ENCODE measurements around the gene TJP2.

The TJP2 gene

DNA sequence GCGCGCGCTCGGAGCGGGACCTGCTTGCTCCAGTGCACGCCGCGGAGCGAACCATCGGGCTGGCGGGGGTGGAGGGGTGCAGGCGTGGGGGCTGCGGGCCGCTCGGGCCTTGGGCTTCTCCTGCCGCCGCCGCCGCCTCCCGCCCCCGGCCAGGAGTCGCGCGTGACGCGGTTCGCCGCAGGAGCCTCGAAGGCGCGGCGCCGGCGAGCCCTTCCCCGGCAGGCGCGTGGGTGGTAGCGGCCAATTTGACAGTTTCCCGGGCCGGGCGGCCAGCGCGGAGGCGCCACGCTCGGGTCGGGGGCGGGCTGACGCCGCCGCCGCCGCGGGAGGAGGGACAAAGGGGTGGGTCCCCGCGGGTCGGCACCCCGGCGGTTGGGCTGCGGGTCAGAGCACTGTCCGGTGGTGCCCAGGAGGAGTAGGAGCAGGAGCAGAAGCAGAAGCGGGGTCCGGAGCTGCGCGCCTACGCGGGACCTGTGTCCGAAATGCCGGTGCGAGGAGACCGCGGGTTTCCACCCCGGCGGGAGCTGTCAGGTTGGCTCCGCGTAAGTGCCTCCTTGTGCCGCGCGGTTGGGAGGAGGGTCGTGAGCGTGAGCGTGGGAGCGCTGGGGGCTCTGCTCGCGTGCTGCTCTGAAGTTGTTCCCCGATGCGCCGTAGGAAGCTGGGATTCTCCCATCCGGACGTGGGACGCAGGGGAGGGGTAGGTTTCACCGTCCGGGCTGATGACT lies at the start of gene TJP2 (continued):
- TF ChIP-seq ZNF561 (tag by site-specific recombination; IDR thresholded peaks at IDR 0.05; ENCODE audit: borderline replicate concordance) (no peak), ZNF600 (tag by site-specific recombination; IDR thresholded peaks at IDR 0.05) (peak; percentile 69), ZNF274 (IDR thresholded peaks at IDR 0.05; ENCODE audit: low read length) (no peak), ZNF274 (tag by site-specific recombination; IDR thresholded peaks at IDR 0.05; ENCODE audit: borderline replicate concordance) (no peak), ZNF37A (tag by site-specific recombination; IDR thresholded peaks at IDR 0.05) (no peak), ZSCAN30 (tag by site-specific recombination; IDR thresholded peaks at IDR 0.05) (no peak), ZNF132 (tag by site-specific recombination; IDR thresholded peaks at IDR 0.05; ENCODE audit: borderline replicate concordance) (no peak), OVOL3 (tag by site-specific recombination; IDR thresholded peaks at IDR 0.05) (no peak), ZNF426 (tag by site-specific recombination; IDR thresholded peaks at IDR 0.05) (no peak), YY1 (tag by site-specific recombination; IDR thresholded peaks at IDR 0.05) (no peak), OSR2 (tag by site-specific recombination; IDR thresholded peaks at IDR 0.05) (no peak), KLF9 (tag by site-specific recombination; IDR thresholded peaks at IDR 0.05; ENCODE audit: low read depth) (peak; percentile 57), ZNF701 (tag by site-specific recombination; IDR thresholded peaks at IDR 0.05) (no peak), ZNF645 (tag by site-specific recombination; IDR thresholded peaks at IDR 0.05) (no peak), ZNF391 (tag by site-specific recombination; IDR thresholded peaks at IDR 0.05; ENCODE audit: borderline replicate concordance, low read depth) (no peak), ZNF560 (tag by site-specific recombination; IDR thresholded peaks at IDR 0.05; ENCODE audit: borderline replicate concordance) (no peak), ZNF221 (tag by site-specific recombination; IDR thresholded peaks at IDR 0.05; ENCODE audit: borderline replicate concordance) (no peak), ZNF19 (tag by site-specific recombination; IDR thresholded peaks at IDR 0.05; ENCODE audit: low read depth) (no peak), ZNF184 (tag by site-specific recombination; IDR thresholded peaks at IDR 0.05) (no peak), ZFHX2 (tag by site-specific recombination; conservative IDR thresholded peaks at IDR 0.05) (peak; percentile 82), ZXDB (tag by site-specific recombination; IDR thresholded peaks at IDR 0.05) (no peak), ZNF658 (tag by site-specific recombination; IDR thresholded peaks at IDR 0.05) (no peak), ZNF174 (tag by site-specific recombination; IDR thresholded peaks at IDR 0.05) (no peak), ZNF16 (tag by site-specific recombination; IDR thresholded peaks at IDR 0.05; ENCODE audit: low read depth) (no peak), ZBTB6 (tag by site-specific recombination; IDR thresholded peaks at IDR 0.05) (no peak), ZNF248 (tag by site-specific recombination; IDR thresholded peaks at IDR 0.05) (no peak), SP2 (tag by site-specific recombination; IDR thresholded peaks at IDR 0.05) (peak; percentile 58), ZNF214 (tag by site-specific recombination; IDR thresholded peaks at IDR 0.05; ENCODE audit: borderline replicate concordance) (no peak), ZNF585B (tag by site-specific recombination; IDR thresholded peaks at IDR 0.05) (no peak)
- TF ChIP-seq, protein P1, sequence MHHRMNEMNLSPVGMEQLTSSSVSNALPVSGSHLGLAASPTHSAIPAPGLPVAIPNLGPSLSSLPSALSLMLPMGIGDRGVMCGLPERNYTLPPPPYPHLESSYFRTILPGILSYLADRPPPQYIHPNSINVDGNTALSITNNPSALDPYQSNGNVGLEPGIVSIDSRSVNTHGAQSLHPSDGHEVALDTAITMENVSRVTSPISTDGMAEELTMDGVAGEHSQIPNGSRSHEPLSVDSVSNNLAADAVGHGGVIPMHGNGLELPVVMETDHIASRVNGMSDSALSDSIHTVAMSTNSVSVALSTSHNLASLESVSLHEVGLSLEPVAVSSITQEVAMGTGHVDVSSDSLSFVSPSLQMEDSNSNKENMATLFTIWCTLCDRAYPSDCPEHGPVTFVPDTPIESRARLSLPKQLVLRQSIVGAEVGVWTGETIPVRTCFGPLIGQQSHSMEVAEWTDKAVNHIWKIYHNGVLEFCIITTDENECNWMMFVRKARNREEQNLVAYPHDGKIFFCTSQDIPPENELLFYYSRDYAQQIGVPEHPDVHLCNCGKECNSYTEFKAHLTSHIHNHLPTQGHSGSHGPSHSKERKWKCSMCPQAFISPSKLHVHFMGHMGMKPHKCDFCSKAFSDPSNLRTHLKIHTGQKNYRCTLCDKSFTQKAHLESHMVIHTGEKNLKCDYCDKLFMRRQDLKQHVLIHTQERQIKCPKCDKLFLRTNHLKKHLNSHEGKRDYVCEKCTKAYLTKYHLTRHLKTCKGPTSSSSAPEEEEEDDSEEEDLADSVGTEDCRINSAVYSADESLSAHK (tag by site-specific recombination; IDR thresholded peaks at IDR 0.05), result no peak
- TF ChIP-seq, protein P2, sequence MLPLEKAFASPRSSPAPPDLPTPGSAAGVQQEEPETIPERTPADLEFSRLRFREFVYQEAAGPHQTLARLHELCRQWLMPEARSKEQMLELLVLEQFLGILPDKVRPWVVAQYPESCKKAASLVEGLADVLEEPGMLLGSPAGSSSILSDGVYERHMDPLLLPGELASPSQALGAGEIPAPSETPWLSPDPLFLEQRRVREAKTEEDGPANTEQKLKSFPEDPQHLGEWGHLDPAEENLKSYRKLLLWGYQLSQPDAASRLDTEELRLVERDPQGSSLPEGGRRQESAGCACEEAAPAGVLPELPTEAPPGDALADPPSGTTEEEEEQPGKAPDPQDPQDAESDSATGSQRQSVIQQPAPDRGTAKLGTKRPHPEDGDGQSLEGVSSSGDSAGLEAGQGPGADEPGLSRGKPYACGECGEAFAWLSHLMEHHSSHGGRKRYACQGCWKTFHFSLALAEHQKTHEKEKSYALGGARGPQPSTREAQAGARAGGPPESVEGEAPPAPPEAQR (tag by site-specific recombination; IDR thresholded peaks at IDR 0.05), result no peak
- TF ChIP-seq, protein P3, sequence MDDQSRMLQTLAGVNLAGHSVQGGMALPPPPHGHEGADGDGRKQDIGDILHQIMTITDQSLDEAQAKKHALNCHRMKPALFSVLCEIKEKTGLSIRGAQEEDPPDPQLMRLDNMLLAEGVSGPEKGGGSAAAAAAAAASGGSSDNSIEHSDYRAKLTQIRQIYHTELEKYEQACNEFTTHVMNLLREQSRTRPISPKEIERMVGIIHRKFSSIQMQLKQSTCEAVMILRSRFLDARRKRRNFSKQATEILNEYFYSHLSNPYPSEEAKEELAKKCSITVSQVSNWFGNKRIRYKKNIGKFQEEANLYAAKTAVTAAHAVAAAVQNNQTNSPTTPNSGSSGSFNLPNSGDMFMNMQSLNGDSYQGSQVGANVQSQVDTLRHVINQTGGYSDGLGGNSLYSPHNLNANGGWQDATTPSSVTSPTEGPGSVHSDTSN (CRISPR knock-in tag; IDR thresholded peaks at IDR 0.05), result no peak
- TF ChIP-seq, protein P4, sequence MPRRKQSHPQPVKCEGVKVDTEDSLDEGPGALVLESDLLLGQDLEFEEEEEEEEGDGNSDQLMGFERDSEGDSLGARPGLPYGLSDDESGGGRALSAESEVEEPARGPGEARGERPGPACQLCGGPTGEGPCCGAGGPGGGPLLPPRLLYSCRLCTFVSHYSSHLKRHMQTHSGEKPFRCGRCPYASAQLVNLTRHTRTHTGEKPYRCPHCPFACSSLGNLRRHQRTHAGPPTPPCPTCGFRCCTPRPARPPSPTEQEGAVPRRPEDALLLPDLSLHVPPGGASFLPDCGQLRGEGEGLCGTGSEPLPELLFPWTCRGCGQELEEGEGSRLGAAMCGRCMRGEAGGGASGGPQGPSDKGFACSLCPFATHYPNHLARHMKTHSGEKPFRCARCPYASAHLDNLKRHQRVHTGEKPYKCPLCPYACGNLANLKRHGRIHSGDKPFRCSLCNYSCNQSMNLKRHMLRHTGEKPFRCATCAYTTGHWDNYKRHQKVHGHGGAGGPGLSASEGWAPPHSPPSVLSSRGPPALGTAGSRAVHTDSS (tag by site-specific recombination; IDR thresholded peaks at IDR 0.05), result no peak
